Right hindlimb (tissue), 1 donor: ENCODE measurements around the gene PDCD4.

Experiments
- DNase-seq: peaks from one replicate; pipeline ENCODE4 v3.0.0-alpha.2; 2018

The PDCD4 gene

GRCh38 chr10:110843031-110843430 lies 28.7 kb upstream of the PDCD4 start:
- DNase-seq, result no peak

- DNase-seq, result no peak
These were observed 27.7 kb upstream of the PDCD4 start for GRCh38 chr10:110843796-110844616.

GRCh38 chr10:110844617-110844881 lies 27.2 kb upstream of the PDCD4 start:
- DNase-seq, result no peak

- no peak for DNase-seq
These were observed 26.5 kb upstream of the PDCD4 start for GRCh38 chr10:110845192-110845755.

- no peak for DNase-seq
These were observed 25.7 kb upstream of the PDCD4 start for GRCh38 chr10:110845756-110846620.

GRCh38 chr10:110847374-110847773 lies 24.4 kb upstream of the PDCD4 start:
- DNase-seq, result no peak

GRCh38 chr10:110848106-110848505 lies 23.6 kb upstream of the PDCD4 start:
- DNase-seq, result no peak

- no peak for DNase-seq
These were observed 21.6 kb upstream of the PDCD4 start for GRCh38 chr10:110850099-110850498.

GRCh38 chr10:110851020-110851612 lies 20.6 kb upstream of the PDCD4 start:
- peak; percentile 66 for DNase-seq

- DNase-seq, result peak; percentile 14
These were observed 19.4 kb upstream of the PDCD4 start for GRCh38 chr10:110852255-110852896.

- peak; percentile 0 for DNase-seq
These were observed 18.8 kb upstream of the PDCD4 start for GRCh38 chr10:110852947-110853346.

GRCh38 chr10:110853921-110854605 lies 17.7 kb upstream of the PDCD4 start:
- peak; percentile 6 for DNase-seq

- peak; percentile 25 for DNase-seq
These were observed 14.2 kb upstream of the PDCD4 start for GRCh38 chr10:110857265-110858171.

- peak; percentile 4 for DNase-seq
These were observed 13.3 kb upstream of the PDCD4 start for GRCh38 chr10:110858297-110858934.

GRCh38 chr10:110859206-110859972 lies 12.3 kb upstream of the PDCD4 start:
- peak; percentile 13 for DNase-seq

- peak; percentile 25 for DNase-seq
These were observed 11.8 kb upstream of the PDCD4 start for GRCh38 chr10:110859973-110860376.

GRCh38 chr10:110860576-110861241 lies 11.0 kb upstream of the PDCD4 start:
- DNase-seq, result peak; percentile 24

- DNase-seq, result no peak
These were observed 10.3 kb upstream of the PDCD4 start for GRCh38 chr10:110861476-110861875.
